Jurkat, Clone E6-1 (cell line): Measurements from ENCODE around the gene GPR4.
"Not testable (repeated sequence)": the region's sequence is repeated elsewhere in the genome, so short reads cannot be mapped to it uniquely, and the experiment has no call there.

ENCODE experiments used
- DNase-seq: peaks from one replicate; pipeline ENCODE4 v3.0.0-alpha.2; 2011; ENCODE audit warnings: low read depth, low spot score
- H3K4me3 ChIP-seq: 2 replicates; pipeline ENCODE4 v1.5.1; 2011; ENCODE audit warnings: mild to moderate bottlenecking, low read length, control low read depth, moderate library complexity

The GPR4 gene

GRCh38 chr19:45629704-45630103 is 27.7 kb upstream of the GPR4 start:
- no peak for DNase-seq
- no peak overlapping the region for H3K4me3 ChIP-seq

- not testable (repeated sequence) for DNase-seq, H3K4me3 ChIP-seq
These were observed 26.2 kb upstream of the GPR4 start for GRCh38 chr19:45628219-45628618.

- no peak overlapping the region for H3K4me3 ChIP-seq
- DNase-seq = no peak
These were observed 22.0 kb upstream of the GPR4 start for GRCh38 chr19:45623984-45624383.

- no peak overlapping the region for H3K4me3 ChIP-seq
These were observed 20.0 kb upstream of the GPR4 start for GRCh38 chr19:45621976-45622503.

GRCh38 chr19:45621389-45621788 is 19.4 kb upstream of the GPR4 start:
- DNase-seq = no peak
- no peak overlapping the region for H3K4me3 ChIP-seq

More at GRCh38 chr19:45621976-45622503, 20.0 kb upstream of the GPR4 start:
- DNase-seq = no peak

GRCh38 chr19:45616704-45617017 is 14.6 kb upstream of the GPR4 start:
- no peak overlapping the region for H3K4me3 ChIP-seq
- DNase-seq = no peak

- no peak overlapping the region for H3K4me3 ChIP-seq
These were observed 14.0 kb upstream of the GPR4 start for GRCh38 chr19:45615795-45616703.

GRCh38 chr19:45615056-45615455 is 13.0 kb upstream of the GPR4 start:
- H3K4me3 ChIP-seq, DNase-seq: not testable (repeated sequence)

More at GRCh38 chr19:45615795-45616703, 14.0 kb upstream of the GPR4 start:
- peak; percentile 87 for DNase-seq

GRCh38 chr19:45613926-45614725 is 12.1 kb upstream of the GPR4 start:
- DNase-seq = no peak
- no peak overlapping the region for H3K4me3 ChIP-seq

- no peak for DNase-seq
- H3K4me3 ChIP-seq = no peak overlapping the region
These were observed 6.9 kb upstream of the GPR4 start for GRCh38 chr19:45608948-45609347.

GRCh38 chr19:45607071-45608029 is 5.3 kb upstream of the GPR4 start:
- peak overlapping the region; percentile 18 for H3K4me3 ChIP-seq
- no peak for DNase-seq

- no peak for DNase-seq
- H3K4me3 ChIP-seq = no peak overlapping the region
These were observed 897 bp downstream of the GPR4 start for GRCh38 chr19:45601115-45601514.

GRCh38 chr19:45600340-45600885 is 1.6 kb downstream of the GPR4 start:
- no peak for DNase-seq
- no peak overlapping the region for H3K4me3 ChIP-seq

GRCh38 chr19:45599286-45599685 is 2.7 kb downstream of the GPR4 start:
- no peak for DNase-seq
- H3K4me3 ChIP-seq = no peak overlapping the region

GRCh38 chr19:45598267-45599001 is 3.6 kb downstream of the GPR4 start:
- H3K4me3 ChIP-seq = peak overlapping the region; percentile 28
- no peak for DNase-seq

- H3K4me3 ChIP-seq = no peak overlapping the region
- no peak for DNase-seq
These were observed 4.4 kb downstream of the GPR4 start for GRCh38 chr19:45597425-45598111.

GRCh38 chr19:45595814-45596213 is 6.2 kb downstream of the GPR4 start:
- no peak overlapping the region for H3K4me3 ChIP-seq
- no peak for DNase-seq
